ENCODE measurements around the gene EFS.
"Not testable (repeated sequence)": the region's sequence is repeated elsewhere in the genome, so short reads cannot be mapped to it uniquely, and the experiment has no call there.

The EFS gene, protein sequence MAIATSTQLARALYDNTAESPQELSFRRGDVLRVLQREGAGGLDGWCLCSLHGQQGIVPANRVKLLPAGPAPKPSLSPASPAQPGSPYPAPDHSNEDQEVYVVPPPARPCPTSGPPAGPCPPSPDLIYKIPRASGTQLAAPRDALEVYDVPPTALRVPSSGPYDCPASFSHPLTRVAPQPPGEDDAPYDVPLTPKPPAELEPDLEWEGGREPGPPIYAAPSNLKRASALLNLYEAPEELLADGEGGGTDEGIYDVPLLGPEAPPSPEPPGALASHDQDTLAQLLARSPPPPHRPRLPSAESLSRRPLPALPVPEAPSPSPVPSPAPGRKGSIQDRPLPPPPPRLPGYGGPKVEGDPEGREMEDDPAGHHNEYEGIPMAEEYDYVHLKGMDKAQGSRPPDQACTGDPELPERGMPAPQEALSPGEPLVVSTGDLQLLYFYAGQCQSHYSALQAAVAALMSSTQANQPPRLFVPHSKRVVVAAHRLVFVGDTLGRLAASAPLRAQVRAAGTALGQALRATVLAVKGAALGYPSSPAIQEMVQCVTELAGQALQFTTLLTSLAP

DNA sequence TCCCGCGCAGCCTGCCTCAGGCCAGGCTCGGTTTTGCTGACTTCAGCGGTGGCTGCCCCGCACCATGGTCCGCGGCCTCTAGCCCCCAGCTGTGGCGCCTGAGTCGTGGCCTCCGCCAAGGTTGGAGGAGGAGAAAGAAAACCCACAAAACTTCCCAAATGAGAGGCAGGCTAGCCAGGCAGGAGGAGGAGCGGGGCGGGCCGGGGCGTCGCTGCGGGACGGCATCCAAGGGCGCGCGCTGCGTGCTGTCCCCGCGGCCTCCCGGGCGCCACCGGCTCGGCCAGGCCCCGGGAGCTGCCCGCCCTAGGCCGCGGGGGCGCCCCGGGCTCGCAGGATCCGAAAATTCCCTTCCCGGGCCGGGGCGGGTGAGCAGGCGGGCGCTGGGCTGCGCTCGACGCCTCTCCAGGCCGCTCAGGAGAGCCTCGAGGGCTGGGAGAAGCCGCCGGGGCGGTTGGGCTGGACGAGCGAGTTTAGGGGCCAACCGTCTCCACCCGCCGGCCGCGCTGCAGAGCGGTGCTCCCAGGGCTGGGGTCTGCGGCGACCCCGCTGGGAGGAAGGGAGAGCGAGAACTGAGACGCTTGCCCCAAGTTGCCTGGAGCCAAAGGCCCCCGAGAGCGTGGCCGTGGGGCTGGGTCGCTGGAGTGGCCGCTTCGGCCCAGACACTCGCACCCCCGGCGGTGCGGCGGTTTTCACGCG is at the start of gene EFS:
TSS of gene EFS (minus strand) at position 137 of the 696 bp plus-strand sequence. CDS start 147 bp downstream, outside the sequence.
- DNase-seq (ENCODE audit: low read depth in 2 of 2), result no peak

DNA sequence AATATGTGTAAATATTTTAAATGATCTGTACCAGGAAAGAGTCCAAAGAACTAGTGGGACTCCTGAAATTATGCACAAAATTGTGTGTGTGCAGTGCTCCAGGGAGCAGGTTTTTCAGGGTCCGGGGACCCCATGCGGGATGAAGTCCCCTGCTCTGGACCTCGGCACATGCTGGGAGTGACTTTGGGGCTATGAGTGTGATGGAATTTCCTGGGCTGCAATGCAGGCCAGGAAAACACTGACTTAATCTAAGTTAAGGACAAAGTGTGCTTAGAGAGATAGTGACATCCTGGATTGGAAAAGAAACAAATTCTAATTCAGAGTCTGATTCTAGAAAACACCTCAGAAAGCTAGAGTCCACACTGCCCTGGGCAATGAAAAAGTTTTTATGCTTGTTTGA is 49.3 kb upstream of the EFS start:
- DNase-seq (ENCODE audit: low read depth in 2 of 2), result no peak

- no peak for DNase-seq (ENCODE audit: low read depth in 2 of 2)
These were observed 48.7 kb upstream of the EFS start for GRCh38 chr14:23413681-23414080.

GRCh38 chr14:23411563-23412525 is 46.9 kb upstream of the EFS start:
- DNase-seq (ENCODE audit: low read depth in 2 of 2), result no peak

- DNase-seq (ENCODE audit: low read depth in 2 of 2), result no peak
These were observed 45.1 kb upstream of the EFS start for GRCh38 chr14:23409966-23410635.

- DNase-seq (ENCODE audit: low read depth in 2 of 2), result no peak
These were observed 44.5 kb upstream of the EFS start for GRCh38 chr14:23409475-23409874.

DNA sequence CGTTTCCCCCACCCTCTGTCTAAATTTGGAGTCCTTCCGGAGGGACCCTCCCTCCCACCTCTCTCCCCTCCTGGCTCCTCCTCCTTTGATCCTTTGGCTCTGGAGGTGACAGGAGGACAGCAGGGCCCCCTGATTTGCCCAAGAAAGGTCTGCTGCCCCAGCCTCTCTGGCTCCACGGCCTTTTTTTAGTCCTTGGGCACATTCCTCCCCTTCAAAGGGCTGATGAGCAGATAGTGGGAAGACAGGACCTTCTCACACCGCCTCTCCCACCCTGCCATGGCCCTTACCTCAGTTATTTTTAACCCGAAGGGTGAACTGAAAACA is 43.3 kb upstream of the EFS start:
- no peak for DNase-seq (ENCODE audit: low read depth in 2 of 2)

- no peak for DNase-seq (ENCODE audit: low read depth in 2 of 2)
These were observed 42.7 kb upstream of the EFS start, which contains the start of gene MYH6 for GRCh38 chr14:23407516-23408306. TSS of gene MYH6 (minus strand) at chr14:23408273. CDS start at chr14:23407223, 1,050 bp downstream.

DNA sequence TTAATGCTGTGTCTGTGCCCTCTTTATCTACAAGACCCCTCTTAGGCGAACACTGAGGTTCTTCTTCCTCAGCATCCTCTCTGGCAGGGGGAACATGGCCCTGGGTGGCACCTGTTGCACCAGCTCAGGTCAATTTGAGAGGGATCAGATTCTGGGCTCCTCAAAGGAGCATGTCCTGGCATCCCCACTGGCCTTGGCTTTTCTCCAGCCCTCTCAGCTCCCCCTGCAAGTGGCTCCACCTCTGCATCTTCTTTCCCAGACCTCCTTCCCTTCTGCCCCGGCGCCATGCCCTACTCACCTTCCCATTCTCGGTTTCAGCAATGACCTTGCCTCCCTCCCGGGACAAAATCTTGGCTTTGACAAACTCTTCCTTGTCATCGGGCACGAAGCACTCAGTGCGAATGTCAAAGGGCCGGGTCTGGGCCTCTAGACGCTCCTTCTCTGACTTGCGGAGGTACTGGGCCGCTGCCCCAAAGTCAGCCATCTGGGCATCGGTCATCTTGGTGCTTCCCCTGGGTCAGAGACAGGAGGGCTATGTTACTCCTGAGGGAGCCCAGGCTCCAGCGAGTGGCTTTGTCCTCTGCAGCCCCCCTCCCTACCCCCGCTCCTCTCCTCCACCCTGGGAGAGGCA is 41.9 kb upstream of the EFS start:
- no peak for DNase-seq (ENCODE audit: low read depth in 2 of 2)

DNA sequence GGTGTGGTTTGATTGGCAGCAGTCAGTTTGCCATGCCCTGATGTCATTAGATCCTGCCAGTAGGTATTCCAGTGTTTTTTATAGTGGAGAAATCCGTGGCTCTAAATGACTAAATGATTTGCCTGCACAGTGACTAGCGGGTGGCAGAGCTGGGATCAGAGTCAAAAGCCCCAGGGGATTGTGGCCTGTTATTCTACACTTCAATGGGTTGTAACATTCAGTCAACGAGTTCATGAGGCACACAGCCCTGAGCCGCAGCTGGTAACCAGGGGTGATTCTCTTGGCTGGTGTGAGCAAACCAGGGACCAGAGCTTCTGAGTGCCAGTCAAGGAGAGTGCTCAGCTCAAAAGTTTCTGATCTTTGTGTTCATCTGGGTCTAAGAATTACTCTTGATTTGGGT is 41.3 kb upstream of the EFS start:
- DNase-seq (ENCODE audit: low read depth in 2 of 2), result no peak

DNA sequence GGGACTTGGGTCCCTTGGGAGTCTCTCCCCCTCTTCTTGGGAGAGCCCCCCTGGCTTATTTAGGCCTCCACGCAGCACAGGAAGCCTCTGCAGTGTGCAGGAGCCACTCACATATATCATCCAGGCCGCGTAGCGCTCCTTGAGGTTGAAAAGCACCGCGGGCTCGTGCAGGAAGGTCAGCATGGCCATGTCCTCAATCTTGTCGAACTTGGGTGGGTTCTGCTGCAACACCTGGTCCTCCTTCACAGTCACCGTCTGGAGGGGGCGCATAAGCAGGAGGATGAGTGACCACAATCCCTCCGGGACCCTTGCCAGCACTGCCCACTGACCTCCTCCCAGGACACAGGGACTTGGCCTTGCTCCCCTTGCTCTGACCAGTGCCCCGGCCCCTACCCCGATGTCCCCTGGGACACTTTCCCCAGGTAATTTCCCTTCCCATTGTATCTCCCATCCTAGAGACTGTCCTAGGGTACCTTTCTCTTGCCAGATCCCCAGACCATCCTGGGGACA is 40.6 kb upstream of the EFS start:
- DNase-seq (ENCODE audit: low read depth in 2 of 2), result no peak

GRCh38 chr14:23405096-23405495 is 40.1 kb upstream of the EFS start:
- DNase-seq (ENCODE audit: low read depth in 2 of 2), result no peak

- DNase-seq (ENCODE audit: low read depth in 2 of 2), result no peak
These were observed 39.4 kb upstream of the EFS start for GRCh38 chr14:23404331-23404900.

DNA sequence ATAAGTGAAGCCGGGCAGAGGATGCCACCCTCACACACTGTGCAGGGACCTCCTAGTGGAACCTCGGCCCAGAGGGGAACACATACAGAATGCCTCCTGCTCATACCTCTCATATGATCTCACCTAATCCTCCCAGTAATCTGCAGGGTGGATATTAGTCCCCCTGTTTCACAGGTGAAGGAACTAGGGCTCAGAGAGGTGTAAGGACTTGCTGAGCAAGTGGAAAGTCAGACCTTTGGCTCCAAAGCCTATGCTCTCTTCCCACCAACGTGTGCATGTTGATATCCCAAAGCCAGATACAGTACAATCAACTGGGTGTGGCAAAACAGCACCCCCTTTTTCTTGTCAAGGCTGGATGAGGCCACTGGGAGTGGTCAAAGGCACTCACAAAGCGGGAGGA is 38.9 kb upstream of the EFS start:
- DNase-seq (ENCODE audit: low read depth in 2 of 2), result no peak

DNA sequence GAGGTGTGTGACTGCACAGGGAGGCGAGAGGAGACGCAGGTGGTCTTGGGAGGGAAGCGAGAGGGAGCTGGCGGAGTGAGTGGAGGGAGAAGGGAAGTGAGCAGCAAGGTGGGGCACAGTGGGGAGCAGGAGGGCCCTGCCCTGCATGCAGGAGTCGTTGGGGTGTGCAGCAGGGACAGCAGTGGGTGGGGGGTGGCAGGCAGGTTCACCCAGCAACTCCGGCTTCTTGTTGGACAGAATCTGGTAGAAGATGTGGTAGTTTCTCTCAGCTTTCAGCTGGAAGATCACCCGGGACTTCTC is 38.1 kb upstream of the EFS start:
- DNase-seq (ENCODE audit: low read depth in 2 of 2), result no peak

DNA sequence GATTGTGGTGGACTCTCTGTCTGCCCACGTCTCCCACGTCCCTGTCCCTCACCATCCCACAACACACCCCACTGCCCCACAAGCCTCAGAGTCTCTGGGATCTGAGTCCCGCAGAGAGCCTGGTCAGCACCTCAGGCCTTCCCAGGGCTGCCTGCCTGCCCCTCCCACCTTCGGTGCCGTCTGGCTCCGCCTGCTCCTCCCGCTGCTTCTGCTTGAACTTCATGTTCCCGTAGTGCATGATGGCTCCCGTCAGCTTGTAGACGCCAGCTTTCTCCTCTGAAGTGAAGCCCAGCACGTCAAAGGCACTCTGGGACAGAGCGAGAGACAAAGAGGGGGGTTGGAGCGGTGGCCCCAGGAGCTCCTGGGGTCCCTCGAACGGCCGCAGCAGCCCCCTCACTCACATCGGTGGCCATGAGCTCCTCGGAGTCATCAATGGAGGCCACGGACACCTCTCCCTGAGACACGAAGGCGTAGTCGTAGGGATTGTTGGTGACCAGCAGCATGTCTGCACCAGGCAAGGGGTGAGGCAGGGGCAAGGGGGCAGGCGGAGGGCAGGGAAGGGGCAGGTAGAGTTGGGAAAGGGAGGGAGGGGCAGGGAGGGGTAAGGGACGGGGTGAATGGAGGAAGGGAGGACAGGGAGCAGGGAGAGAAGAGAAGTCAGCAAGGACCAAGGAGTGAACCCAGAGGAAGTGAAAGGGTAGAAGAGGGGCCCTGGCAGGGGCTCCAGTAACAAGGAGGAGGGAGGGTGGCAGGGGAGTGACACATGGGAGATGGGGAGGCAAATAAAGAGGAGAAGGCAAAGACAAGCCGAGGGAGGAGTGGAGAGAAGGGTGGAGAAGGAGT is 37.5 kb upstream of the EFS start:
- no peak for DNase-seq (ENCODE audit: low read depth in 2 of 2)

DNA sequence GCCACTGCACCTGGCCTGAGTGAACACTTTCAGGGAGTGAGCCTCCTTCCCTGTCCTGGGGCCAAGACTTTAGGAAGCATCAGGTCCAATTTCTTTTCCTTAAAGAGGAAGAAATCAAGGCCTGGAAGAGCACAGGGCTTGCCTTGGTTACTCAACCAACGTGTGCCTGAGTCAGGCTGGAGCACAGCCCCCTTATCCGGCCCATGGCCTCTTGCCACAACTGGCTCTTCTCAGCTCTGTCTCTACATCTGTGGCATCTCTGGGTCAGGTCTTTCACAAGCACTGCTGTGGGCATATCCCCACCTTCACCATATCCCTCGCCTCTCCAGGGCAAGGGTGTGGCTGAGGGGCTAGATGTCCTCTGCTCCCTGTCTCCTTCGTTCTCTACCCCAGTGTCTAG is 36.3 kb upstream of the EFS start:
- no peak for DNase-seq (ENCODE audit: low read depth in 2 of 2)

DNA sequence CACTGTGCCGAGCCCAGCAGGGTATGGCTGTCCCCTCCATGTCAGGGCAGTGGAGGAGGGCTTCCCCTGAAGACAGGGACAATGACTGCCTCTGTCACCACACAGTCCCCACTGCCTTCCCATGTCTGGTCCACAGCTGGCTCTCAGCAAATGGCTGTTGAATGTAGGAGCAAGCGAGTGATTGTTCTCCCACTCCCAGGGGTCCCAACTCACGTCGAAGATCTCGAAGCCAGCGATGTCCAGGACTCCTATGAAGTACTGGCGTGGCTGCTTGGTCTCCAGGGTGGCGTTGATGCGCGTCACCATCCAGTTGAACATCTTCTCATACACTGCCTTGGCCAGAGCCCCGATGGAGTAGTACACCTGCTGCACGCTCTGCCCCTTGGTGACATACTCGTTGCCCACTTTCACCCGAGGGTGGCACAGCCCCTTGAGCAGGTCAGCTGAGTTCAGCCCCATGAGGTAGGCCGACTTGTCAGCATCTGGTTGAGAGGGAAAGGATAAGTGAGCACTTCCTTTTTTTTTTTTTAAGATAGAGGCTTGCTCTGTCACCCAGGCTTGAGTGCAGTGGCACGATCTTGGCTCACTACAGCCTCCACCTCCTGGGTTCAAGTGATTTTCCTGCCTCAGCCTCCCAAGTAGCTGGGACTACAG is 35.7 kb upstream of the EFS start:
- DNase-seq (ENCODE audit: low read depth in 2 of 2), result not testable (repeated sequence)

Measured in stimulated activated CD4-positive, alpha-beta T cell treated with anti-CD3 and anti-CD28 coated beads, Interleukin-15, amount 100 ng/mL, for 48 hours (primary cell).